ENCODE data around the gene DTNB.

The DTNB gene

DNA sequence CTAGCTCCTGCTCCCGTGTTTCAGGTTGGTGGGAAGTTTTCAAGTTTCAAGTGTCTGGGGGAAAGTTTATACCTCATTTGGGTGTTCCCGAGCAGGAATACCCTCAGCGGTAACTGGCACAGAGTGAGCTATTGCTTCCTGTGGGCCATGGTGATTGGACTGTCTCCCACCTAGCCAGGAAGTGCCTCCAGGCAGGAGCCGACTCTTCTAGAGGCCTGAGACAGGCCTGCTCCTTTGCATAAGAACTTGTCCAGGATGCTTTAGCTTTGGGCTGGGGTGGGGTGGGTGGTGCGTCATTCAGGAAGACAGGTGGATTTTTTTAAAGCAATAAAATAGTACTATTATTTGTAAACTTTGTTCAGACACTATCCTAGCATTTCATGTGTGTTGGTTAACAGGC lies 308.1 kb downstream of the DTNB start:
- H3K9me3 ChIP-seq (ENCODE audit: control insufficient read depth in 5 of 5, low read length in 5 of 5), result no peaks in the 10 kb centered on the region
- no peak overlapping the region for H3K27ac ChIP-seq (ENCODE audit: low read depth, low read length)
- no peak overlapping the region for H3K9ac ChIP-seq (ENCODE audit: low read length in 5 of 5)
- H3K4me3 ChIP-seq (ENCODE audit: low read depth in 1 of 5, low read length in 5 of 5), result no peak overlapping the region
- no peaks in the 10 kb centered on the region for H3K36me3 ChIP-seq (ENCODE audit: control insufficient read depth in 5 of 5, insufficient read depth in 5 of 5, low read length in 5 of 5)
- H3K4me1 ChIP-seq (ENCODE audit: control insufficient read depth in 5 of 5, insufficient read depth in 5 of 5, low read length in 5 of 5), result peaks cover 0 to 20% (median 13%) of the 10 kb centered on the region in 5 donors
- peaks cover 0 to 3% (median 0%) of the 10 kb centered on the region in 5 donors for H3K27me3 ChIP-seq (ENCODE audit: control insufficient read depth in 5 of 5, insufficient read depth in 4 of 5, low read length in 5 of 5)

DNA sequence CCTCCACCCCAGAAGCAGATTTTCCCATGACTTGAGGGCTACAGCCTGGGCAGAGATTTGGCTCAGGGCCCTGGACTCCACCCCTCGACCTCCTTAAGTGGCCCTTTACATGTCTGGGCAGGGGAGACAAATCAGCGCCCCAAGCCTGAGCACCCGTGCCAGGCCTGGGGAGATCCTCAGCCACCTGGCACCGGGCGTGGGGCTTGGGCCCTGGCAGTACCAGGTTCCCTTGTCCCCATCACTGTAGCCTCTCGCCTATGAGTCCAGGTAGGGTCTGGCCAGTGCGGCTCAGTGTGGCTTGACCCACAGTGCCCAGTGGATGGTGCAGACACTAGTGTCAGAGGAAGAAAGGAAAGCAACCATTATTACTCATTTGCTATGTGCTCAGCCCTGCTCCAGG lies 309.6 kb downstream of the DTNB start:
- Histone ChIP-seq H3K27me3 (ENCODE audit: control insufficient read depth in 5 of 5, insufficient read depth in 4 of 5, low read length in 5 of 5) (peaks cover 0 to 3% (median 0%) of the 10 kb centered on the region in 5 donors), H3K4me1 (ENCODE audit: control insufficient read depth in 5 of 5, insufficient read depth in 5 of 5, low read length in 5 of 5) (peaks cover 0 to 20% (median 13%) of the 10 kb centered on the region in 5 donors), H3K36me3 (ENCODE audit: control insufficient read depth in 5 of 5, insufficient read depth in 5 of 5, low read length in 5 of 5) (no peaks in the 10 kb centered on the region), H3K4me3 (ENCODE audit: low read depth in 1 of 5, low read length in 5 of 5) (no peak overlapping the region), H3K27ac (ENCODE audit: low read depth, low read length) (no peak overlapping the region), H3K9ac (ENCODE audit: low read length in 5 of 5) (peak overlapping the region in 1 of 5 donors; percentile 1), H3K9me3 (ENCODE audit: control insufficient read depth in 5 of 5, low read length in 5 of 5) (no peaks in the 10 kb centered on the region)

DNA sequence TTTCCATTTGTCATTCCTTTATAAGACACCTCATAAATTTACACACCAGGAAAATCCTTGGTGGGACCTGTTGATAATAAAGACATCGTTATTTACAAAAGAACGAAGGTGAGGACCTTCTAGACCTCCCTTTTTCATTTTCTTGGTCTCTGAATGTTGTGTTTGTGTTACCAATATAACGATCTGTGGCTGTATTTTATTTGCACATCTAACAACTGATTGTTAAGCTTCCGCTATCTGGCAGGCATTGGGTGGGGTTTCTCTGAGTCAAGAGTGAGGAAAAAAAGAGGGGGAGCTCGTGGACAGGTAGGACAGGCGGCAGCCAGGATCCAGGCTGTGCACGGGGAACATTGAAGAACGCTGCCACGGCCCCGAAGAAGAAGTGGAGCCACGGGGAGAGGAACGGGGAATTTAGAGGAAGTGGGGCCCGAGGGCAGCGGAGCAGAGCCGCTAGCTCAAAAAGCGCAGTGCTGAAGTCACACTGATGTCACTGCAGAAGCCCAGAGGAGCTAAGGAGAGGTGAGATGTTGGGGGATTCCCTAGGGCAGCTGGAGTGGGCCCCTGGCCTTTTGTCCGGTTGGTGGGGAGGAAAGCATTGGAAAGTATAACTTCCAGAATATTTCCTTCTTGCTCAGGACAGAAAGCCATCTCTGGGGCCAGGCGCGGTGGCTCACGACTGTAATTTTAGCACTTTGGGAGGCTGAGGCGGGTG lies 310.8 kb downstream of the DTNB start:
- Histone ChIP-seq H3K36me3 (ENCODE audit: control insufficient read depth in 5 of 5, insufficient read depth in 5 of 5, low read length in 5 of 5) (no peaks in the 10 kb centered on the region), H3K4me3 (ENCODE audit: low read depth in 1 of 5, low read length in 5 of 5) (peak overlapping the region; percentile 47 to 72 (median 67)), H3K4me1 (ENCODE audit: control insufficient read depth in 5 of 5, insufficient read depth in 5 of 5, low read length in 5 of 5) (peaks cover 0 to 20% (median 13%) of the 10 kb centered on the region in 5 donors), H3K9ac (ENCODE audit: low read length in 5 of 5) (peak overlapping the region; percentile 46 to 81 (median 64)), H3K27me3 (ENCODE audit: control insufficient read depth in 5 of 5, insufficient read depth in 4 of 5, low read length in 5 of 5) (no peaks in the 10 kb centered on the region), H3K9me3 (ENCODE audit: control insufficient read depth in 5 of 5, low read length in 5 of 5) (peaks cover 0 to 5% (median 0%) of the 10 kb centered on the region in 5 donors), H3K27ac (ENCODE audit: low read depth, low read length) (peak overlapping the region; percentile 91)

DNA sequence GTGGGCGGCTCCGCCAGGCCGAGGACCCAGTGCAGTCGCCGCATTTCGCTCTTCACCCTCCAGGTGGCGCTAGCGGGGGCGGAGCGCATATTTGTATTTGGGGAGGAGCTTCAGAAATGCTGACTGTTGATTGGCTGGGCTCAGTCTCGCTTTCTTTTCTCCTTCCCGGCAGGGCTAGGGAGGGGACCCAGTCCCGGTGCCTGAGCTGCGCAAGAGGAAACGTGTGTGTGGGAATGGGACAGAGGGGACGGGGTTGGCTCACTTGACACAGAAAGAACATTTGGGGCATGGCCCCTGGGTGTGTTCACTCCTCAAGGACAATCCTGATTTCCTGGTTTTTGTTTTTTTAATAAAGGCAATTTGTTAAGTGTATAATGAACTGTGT lies 311.3 kb downstream of the DTNB start:
- no peaks in the 10 kb centered on the region for H3K36me3 ChIP-seq (ENCODE audit: control insufficient read depth in 5 of 5, insufficient read depth in 5 of 5, low read length in 5 of 5)
- peaks cover 0 to 20% (median 13%) of the 10 kb centered on the region in 5 donors for H3K4me1 ChIP-seq (ENCODE audit: control insufficient read depth in 5 of 5, insufficient read depth in 5 of 5, low read length in 5 of 5)
- no peaks in the 10 kb centered on the region for H3K27me3 ChIP-seq (ENCODE audit: control insufficient read depth in 5 of 5, insufficient read depth in 4 of 5, low read length in 5 of 5)
- H3K4me3 ChIP-seq (ENCODE audit: low read depth in 1 of 5, low read length in 5 of 5), result peak overlapping the region; percentile 47 to 72 (median 67)
- H3K9me3 ChIP-seq (ENCODE audit: control insufficient read depth in 5 of 5, low read length in 5 of 5), result peaks cover 0 to 5% (median 0%) of the 10 kb centered on the region in 5 donors
- peak overlapping the region; percentile 91 for H3K27ac ChIP-seq (ENCODE audit: low read depth, low read length)
- H3K9ac ChIP-seq (ENCODE audit: low read length in 5 of 5), result peak overlapping the region; percentile 46 to 81 (median 64)

DNA sequence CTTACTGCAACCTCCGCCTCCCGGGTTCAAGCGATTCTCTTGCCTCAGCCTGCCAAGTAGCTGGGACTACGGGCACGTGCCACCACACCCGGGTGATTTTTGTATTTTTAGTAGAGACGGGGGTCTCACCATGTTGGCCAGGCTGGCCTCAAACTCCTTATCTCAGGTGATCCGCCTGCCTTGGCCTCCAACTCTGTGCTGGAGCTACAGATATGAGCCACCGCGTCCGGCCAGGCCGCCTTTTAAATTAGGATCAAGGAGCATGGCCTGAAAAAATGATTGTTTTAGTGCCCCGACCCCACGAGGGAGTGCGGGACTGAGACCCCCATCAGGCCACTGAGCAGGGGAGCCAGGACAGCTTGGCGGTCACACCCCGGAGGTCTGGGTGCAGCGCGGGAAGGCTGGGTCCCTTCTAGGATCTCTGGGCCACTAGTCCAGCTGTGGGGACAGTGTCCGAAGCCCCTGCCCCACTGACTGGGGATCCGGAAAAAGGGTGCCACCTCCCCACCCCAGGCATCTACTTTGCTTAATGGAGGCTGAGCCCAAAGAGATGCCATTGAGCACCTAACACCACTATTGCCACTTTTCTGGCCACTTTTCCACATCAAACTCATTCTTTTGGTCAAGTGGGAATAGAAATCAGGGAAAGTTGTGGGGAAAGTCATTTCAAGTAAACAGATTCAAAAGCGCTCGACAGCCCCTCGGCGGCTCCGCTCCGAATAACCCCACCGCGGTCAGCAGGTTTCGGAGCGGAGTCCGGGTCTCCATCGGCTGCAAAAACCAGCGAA lies 311.9 kb downstream of the DTNB start:
- Histone ChIP-seq H3K9ac (ENCODE audit: low read length in 5 of 5) (peak overlapping the region in 1 of 5 donors; percentile 35), H3K4me1 (ENCODE audit: control insufficient read depth in 5 of 5, insufficient read depth in 5 of 5, low read length in 5 of 5) (peaks cover 0 to 20% (median 13%) of the 10 kb centered on the region in 5 donors), H3K36me3 (ENCODE audit: control insufficient read depth in 5 of 5, insufficient read depth in 5 of 5, low read length in 5 of 5) (no peaks in the 10 kb centered on the region), H3K27me3 (ENCODE audit: control insufficient read depth in 5 of 5, insufficient read depth in 4 of 5, low read length in 5 of 5) (no peaks in the 10 kb centered on the region), H3K4me3 (ENCODE audit: low read depth in 1 of 5, low read length in 5 of 5) (peak overlapping the region; percentile 34 to 72 (median 55)), H3K9me3 (ENCODE audit: control insufficient read depth in 5 of 5, low read length in 5 of 5) (peaks cover 0 to 5% (median 0%) of the 10 kb centered on the region in 5 donors), H3K27ac (ENCODE audit: low read depth, low read length) (no peak overlapping the region)

DNA sequence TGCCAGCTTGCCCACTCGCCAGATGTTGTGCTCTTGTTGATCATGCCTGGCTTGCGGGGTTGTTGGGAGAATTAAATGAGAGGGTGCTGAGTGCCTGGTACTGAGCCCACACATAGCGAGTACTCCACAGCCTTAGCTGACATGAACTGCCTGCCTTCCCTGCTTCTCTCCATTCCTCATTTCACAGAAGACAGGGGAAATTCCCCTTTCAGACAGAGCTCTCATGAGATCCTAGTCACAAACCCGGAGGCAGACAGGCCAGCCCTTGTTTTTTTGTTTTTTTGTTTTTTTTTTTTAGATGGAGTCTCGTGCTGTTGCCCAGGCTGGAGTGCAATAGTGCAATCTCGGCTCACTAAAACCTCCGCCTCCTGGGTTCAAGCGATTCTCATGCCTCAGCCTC lies 314.5 kb downstream of the DTNB start:
- Histone ChIP-seq H3K27me3 (ENCODE audit: control insufficient read depth in 5 of 5, insufficient read depth in 4 of 5, low read length in 5 of 5) (peaks cover 0 to 2% (median 0%) of the 10 kb centered on the region in 5 donors), H3K4me3 (ENCODE audit: low read depth in 1 of 5, low read length in 5 of 5) (no peak overlapping the region), H3K9me3 (ENCODE audit: control insufficient read depth in 5 of 5, low read length in 5 of 5) (peaks cover 0 to 5% (median 0%) of the 10 kb centered on the region in 5 donors), H3K27ac (ENCODE audit: low read depth, low read length) (no peak overlapping the region), H3K9ac (ENCODE audit: low read length in 5 of 5) (no peak overlapping the region), H3K4me1 (ENCODE audit: control insufficient read depth in 5 of 5, insufficient read depth in 5 of 5, low read length in 5 of 5) (peaks cover 0 to 14% (median 12%) of the 10 kb centered on the region in 5 donors), H3K36me3 (ENCODE audit: control insufficient read depth in 5 of 5, insufficient read depth in 5 of 5, low read length in 5 of 5) (no peaks in the 10 kb centered on the region)

GRCh38 chr2:25358249-25358815 lies 315.0 kb downstream of the DTNB start:
- H3K9ac ChIP-seq (ENCODE audit: low read length in 5 of 5), result no peak overlapping the region
- no peak overlapping the region for H3K27ac ChIP-seq (ENCODE audit: low read depth, low read length)
- H3K4me3 ChIP-seq (ENCODE audit: low read depth in 1 of 5, low read length in 5 of 5), result no peak overlapping the region
- H3K9me3 ChIP-seq (ENCODE audit: control insufficient read depth in 5 of 5, low read length in 5 of 5), result peaks cover 0 to 5% (median 0%) of the 10 kb centered on the region in 5 donors
- H3K4me1 ChIP-seq (ENCODE audit: control insufficient read depth in 5 of 5, insufficient read depth in 5 of 5, low read length in 5 of 5), result peaks cover 0 to 14% (median 12%) of the 10 kb centered on the region in 5 donors
- no peaks in the 10 kb centered on the region for H3K36me3 ChIP-seq (ENCODE audit: control insufficient read depth in 5 of 5, insufficient read depth in 5 of 5, low read length in 5 of 5)
- peaks cover 0 to 2% (median 0%) of the 10 kb centered on the region in 5 donors for H3K27me3 ChIP-seq (ENCODE audit: control insufficient read depth in 5 of 5, insufficient read depth in 4 of 5, low read length in 5 of 5)

GRCh38 chr2:25356088-25356487 lies 317.3 kb downstream of the DTNB start:
- no peak overlapping the region for H3K27ac ChIP-seq (ENCODE audit: low read depth, low read length)
- H3K27me3 ChIP-seq (ENCODE audit: control insufficient read depth in 5 of 5, insufficient read depth in 4 of 5, low read length in 5 of 5), result peaks cover 0 to 2% (median 0%) of the 10 kb centered on the region in 5 donors
- no peak overlapping the region for H3K4me3 ChIP-seq (ENCODE audit: low read depth in 1 of 5, low read length in 5 of 5)

GRCh38 chr2:25355270-25355669 lies 318.1 kb downstream of the DTNB start:
- Histone ChIP-seq H3K9ac (ENCODE audit: low read length in 5 of 5) (no peak overlapping the region), H3K4me1 (ENCODE audit: control insufficient read depth in 5 of 5, insufficient read depth in 5 of 5, low read length in 5 of 5) (no peaks in the 10 kb centered on the region), H3K36me3 (ENCODE audit: control insufficient read depth in 5 of 5, insufficient read depth in 5 of 5, low read length in 5 of 5) (no peaks in the 10 kb centered on the region), H3K9me3 (ENCODE audit: control insufficient read depth in 5 of 5, low read length in 5 of 5) (peaks cover 0 to 5% (median 0%) of the 10 kb centered on the region in 5 donors), H3K27ac (ENCODE audit: low read depth, low read length) (no peak overlapping the region), H3K27me3 (ENCODE audit: control insufficient read depth in 5 of 5, insufficient read depth in 4 of 5, low read length in 5 of 5) (peaks cover 0 to 2% (median 0%) of the 10 kb centered on the region in 5 donors), H3K4me3 (ENCODE audit: low read depth in 1 of 5, low read length in 5 of 5) (no peak overlapping the region)

More at GRCh38 chr2:25356088-25356487, 317.3 kb downstream of the DTNB start:
- no peaks in the 10 kb centered on the region for H3K4me1 ChIP-seq (ENCODE audit: control insufficient read depth in 5 of 5, insufficient read depth in 5 of 5, low read length in 5 of 5)
- H3K36me3 ChIP-seq (ENCODE audit: control insufficient read depth in 5 of 5, insufficient read depth in 5 of 5, low read length in 5 of 5), result no peaks in the 10 kb centered on the region
- H3K9ac ChIP-seq (ENCODE audit: low read length in 5 of 5), result no peak overlapping the region
- peaks cover 0 to 5% (median 0%) of the 10 kb centered on the region in 5 donors for H3K9me3 ChIP-seq (ENCODE audit: control insufficient read depth in 5 of 5, low read length in 5 of 5)

Data from subcutaneous abdominal adipose tissue (tissue), 5 donors.